K562 (cell line): Measurements from ENCODE around the gene SEC23B. TPM values are rescaled to one million over a fixed set of nuclear protein-coding genes. Genes with fewer than 3 reads are reported as not detected.

ENCODE experiments used
- CBFA2T2 ChIP-seq: fragments of 450-650 bp; conservative IDR thresholded peaks from 2 replicates; pipeline ENCODE4 v1.6.1; 2017; ENCODE audit warnings: mild to moderate bottlenecking
- ETV1 ChIP-seq: fragments of 450-650 bp; conservative IDR thresholded peaks from 2 replicates; pipeline ENCODE4 v1.6.1; 2016; ENCODE audit warnings: missing genetic modification characterization, control low read depth, low read depth, missing compliant biosample characterization
- HBP1 ChIP-seq: fragments of 450-650 bp; formaldehyde crosslinking; IDR thresholded peaks from 2 replicates; pipeline ENCODE4 v1.4.0; 2022; ENCODE audit warnings: missing genetic modification characterization
- KLF1 ChIP-seq: fragments of 450-650 bp; IDR thresholded peaks from 2 replicates; pipeline ENCODE4 v1.6.1; 2016; ENCODE audit warnings: missing genetic modification characterization, missing compliant biosample characterization
- MNT ChIP-seq, 2 experiments: fragments of 450-650 bp; conservative IDR thresholded peaks; 2 replicates each; pipeline ENCODE4 v1.6.1; 2017; ENCODE audit warnings: mild to moderate bottlenecking in 2 of 2, moderate library complexity in 2 of 2
- POLR2AphosphoS5 ChIP-seq: IDR thresholded peaks from 2 replicates; pipeline ENCODE4 v1.6.1; 2011; ENCODE audit warnings: mild to moderate bottlenecking, low read depth, low read length, moderate library complexity; ENCODE audit not compliant: control insufficient read depth, insufficient read depth
- POLR2H ChIP-seq: IDR thresholded peaks from 2 replicates; pipeline ENCODE4 v1.6.1; 2016; ENCODE audit warnings: missing genetic modification characterization, low read depth, mild to moderate bottlenecking, control low read depth, missing compliant biosample characterization, moderate library complexity
- REST ChIP-seq, 2 experiments: fragments of 450-650 bp; formaldehyde crosslinking in 1 of 2; IDR thresholded peaks; 2 replicates each; pipeline versions ENCODE4 v1.4.0 to v1.6.1; 2014 to 2020; ENCODE audit warnings: mild to moderate bottlenecking in 2 of 2, borderline replicate concordance in 1 of 2, low read depth in 1 of 2
- ZNF12 ChIP-seq: sonication (generic); formaldehyde crosslinking; IDR thresholded peaks from 2 replicates; pipeline ENCODE4 v1.4.0; 2020; ENCODE audit warnings: mild to moderate bottlenecking, missing genetic modification reagents
- ZNF134 ChIP-seq: fragments of 250-450 bp; sonication (Bioruptor Pico); conservative IDR thresholded peaks from 2 replicates; pipeline ENCODE4 v1.4.0; 2020
- ZNF655 ChIP-seq: fragments of 250-450 bp; sonication (Bioruptor Pico); IDR thresholded peaks from 2 replicates; pipeline ENCODE4 v1.5.0; 2021
- polyA plus RNA-seq, 8 experiments: library from polyadenylated mRNA; depleted of rRNA in 4 of 8; stranded (reverse) in 5 of 8; unstranded in 3 of 8; fragments of >200 nt; fragmentation: Nextera tagmentation in 2 of 8; fragmentation: Illumina TruSeq in 1 of 8; extraction: Ambion mirVana in 2 of 8; extraction: Trizol in 1 of 8; gene quantifications; 2 replicates each; pipeline versions ENCODE4 v1.2.1 to v1.2.3, GENCODE V29; 2011 to 2014; ENCODE audit warnings: inconsistent platforms in 1 of 8, missing spikeins in 1 of 8
- total RNA-seq, 7 experiments: library from RNA; depleted of rRNA in 6 of 7; stranded (reverse); fragments of >200 nt in 6 of 7; fragmentation: Illumina TruSeq in 2 of 7; extraction: Trizol in 2 of 7; gene quantifications; 2 replicates each; pipeline versions ENCODE4 v1.2.1 to v1.2.3, GENCODE V29; 2011 to 2021; ENCODE audit warnings: low replicate concordance in 1 of 7
- TF ChIP-seq, protein P1 (sequence below): sonication (generic); formaldehyde crosslinking; IDR thresholded peaks from 2 replicates; pipeline ENCODE4 v1.5.0; 2020; ENCODE audit warnings: missing genetic modification reagents

The SEC23B gene
- total and polyA plus RNA-seq, 9 of the 15 experiments (the other 6 are each of a cell fraction or from before 2014, with no cell fraction given): 31.7 to 70.2 (median 38.5) TPM

DNA sequence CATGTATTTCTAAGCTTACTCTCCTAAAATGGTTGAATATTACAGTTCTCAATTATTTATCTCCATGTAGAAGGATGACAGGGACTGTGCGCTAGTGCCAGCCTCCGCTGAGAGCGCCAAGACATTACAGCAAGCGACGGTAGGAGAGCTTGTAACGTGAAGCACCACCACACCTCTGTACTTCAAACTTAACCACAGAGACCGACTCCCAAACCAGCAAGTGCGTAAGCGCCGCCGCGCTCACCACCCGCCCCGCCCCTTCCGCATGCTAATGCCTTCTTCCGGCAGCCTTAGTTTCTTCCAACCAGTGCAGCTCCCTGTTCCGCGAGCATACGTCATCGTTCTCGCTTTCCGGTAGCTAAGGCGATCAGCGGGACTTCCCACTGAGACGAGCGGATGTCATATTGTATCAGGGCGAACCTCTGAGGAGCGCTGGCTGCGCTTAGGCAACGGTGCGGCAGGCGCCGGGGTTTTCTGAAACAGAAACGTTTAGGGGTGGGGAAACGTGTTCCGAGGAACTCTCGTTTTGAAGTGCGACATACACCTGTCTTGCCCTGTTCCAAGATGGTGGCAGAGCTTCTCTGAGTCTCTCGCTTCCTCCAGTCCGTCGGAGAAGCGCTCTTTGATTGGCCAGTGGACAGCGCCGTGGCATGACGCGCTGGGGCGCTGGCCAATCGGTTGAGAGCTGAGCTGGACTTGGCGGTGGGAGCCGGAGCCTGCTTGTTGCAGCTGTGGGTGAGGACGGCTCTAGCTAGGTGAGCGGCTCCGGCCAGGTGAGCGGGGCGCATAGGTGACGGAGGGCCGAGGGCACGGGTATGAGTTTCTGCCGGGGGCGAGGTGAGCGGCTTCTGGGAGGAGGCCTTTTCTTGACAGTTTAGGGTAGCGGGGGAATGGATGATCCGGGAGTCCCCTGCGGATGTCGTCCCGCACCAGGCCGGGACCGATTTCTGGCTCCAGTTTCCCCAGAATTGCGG is at the start of gene SEC23B (continued):
- TF ChIP-seq REST (IDR thresholded peaks at IDR 0.05; ENCODE audit: borderline replicate concordance): peak; percentile 53
- TF ChIP-seq REST (CRISPR knock-in tag; IDR thresholded peaks at IDR 0.05; ENCODE audit: low read depth): no peak
- TF ChIP-seq MNT (conservative IDR thresholded peaks at IDR 0.05): peak; percentile 33 to 81; a peak in 3 of 4 replicates
- peak; percentile 75 for TF ChIP-seq POLR2H (tag)
- no peak for TF ChIP-seq CBFA2T2
- no peak for TF ChIP-seq ZNF134
- no peak for TF ChIP-seq ZNF655 (CRISPR knock-in tag)
- peak; percentile 81 for TF ChIP-seq ZNF12 (CRISPR knock-in tag)
- TF ChIP-seq POLR2AphosphoS5: peak; percentile 44
- TF ChIP-seq, protein P1, sequence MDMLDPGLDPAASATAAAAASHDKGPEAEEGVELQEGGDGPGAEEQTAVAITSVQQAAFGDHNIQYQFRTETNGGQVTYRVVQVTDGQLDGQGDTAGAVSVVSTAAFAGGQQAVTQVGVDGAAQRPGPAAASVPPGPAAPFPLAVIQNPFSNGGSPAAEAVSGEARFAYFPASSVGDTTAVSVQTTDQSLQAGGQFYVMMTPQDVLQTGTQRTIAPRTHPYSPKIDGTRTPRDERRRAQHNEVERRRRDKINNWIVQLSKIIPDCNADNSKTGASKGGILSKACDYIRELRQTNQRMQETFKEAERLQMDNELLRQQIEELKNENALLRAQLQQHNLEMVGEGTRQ (CRISPR knock-in tag): no peak
- no peak for TF ChIP-seq HBP1
- TF ChIP-seq KLF1 (tag): no peak
- TF ChIP-seq ETV1 (tag): peak; percentile 81
